ENCODE data around the gene SUSD1. TPM values are rescaled to one million over a fixed set of nuclear protein-coding genes. Genes with fewer than 3 reads are reported as not detected.

SUSD1 gene
- total RNA-seq, 2 donors from 2014 or later = 13.1 to 24.0 TPM

DNA sequence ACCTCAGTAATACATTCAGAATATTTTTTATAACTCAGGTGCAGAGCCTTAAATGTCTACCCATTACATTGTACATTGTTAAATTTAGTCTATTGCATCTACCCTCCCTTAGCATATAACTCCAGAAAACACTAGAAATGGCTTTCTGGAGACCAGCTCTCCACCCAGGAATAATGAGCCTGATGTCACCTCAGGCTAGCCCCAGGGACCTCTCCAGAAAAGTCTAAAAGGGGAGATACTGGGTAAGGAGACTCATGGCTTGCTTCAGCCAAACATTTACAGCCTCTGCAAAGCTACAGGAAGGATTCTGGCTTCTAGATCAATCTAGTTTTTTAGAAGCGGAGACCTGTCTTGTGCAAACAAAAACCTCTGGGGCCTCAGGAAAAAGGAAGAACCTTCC is 13.8 kb upstream of the SUSD1 start:
- H3K27ac ChIP-seq = no peak overlapping the region
- DNase-seq (ENCODE audit: low spot score) (no peak), ATAC-seq (ENCODE audit: insufficient number of reproducible peaks, low FRiP score, low read depth) (no peak)
- no peak overlapping the region for H3K4me3 ChIP-seq
- no peaks in the 10 kb centered on the region for H3K36me3 ChIP-seq
- H3K27me3 ChIP-seq (replicated peaks; ENCODE audit: insufficient read depth) = no peaks in the 10 kb centered on the region
- peaks cover 0 to 4% of the 10 kb centered on the region in 2 donors for H3K4me1 ChIP-seq (ENCODE audit: control insufficient read depth in 1 of 2, low read depth in 2 of 2)
- no peaks in the 10 kb centered on the region for H3K9me3 ChIP-seq
- TF ChIP-seq, protein P1, sequence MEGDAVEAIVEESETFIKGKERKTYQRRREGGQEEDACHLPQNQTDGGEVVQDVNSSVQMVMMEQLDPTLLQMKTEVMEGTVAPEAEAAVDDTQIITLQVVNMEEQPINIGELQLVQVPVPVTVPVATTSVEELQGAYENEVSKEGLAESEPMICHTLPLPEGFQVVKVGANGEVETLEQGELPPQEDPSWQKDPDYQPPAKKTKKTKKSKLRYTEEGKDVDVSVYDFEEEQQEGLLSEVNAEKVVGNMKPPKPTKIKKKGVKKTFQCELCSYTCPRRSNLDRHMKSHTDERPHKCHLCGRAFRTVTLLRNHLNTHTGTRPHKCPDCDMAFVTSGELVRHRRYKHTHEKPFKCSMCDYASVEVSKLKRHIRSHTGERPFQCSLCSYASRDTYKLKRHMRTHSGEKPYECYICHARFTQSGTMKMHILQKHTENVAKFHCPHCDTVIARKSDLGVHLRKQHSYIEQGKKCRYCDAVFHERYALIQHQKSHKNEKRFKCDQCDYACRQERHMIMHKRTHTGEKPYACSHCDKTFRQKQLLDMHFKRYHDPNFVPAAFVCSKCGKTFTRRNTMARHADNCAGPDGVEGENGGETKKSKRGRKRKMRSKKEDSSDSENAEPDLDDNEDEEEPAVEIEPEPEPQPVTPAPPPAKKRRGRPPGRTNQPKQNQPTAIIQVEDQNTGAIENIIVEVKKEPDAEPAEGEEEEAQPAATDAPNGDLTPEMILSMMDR (IDR thresholded peaks at IDR 0.05) = no peak

DNA sequence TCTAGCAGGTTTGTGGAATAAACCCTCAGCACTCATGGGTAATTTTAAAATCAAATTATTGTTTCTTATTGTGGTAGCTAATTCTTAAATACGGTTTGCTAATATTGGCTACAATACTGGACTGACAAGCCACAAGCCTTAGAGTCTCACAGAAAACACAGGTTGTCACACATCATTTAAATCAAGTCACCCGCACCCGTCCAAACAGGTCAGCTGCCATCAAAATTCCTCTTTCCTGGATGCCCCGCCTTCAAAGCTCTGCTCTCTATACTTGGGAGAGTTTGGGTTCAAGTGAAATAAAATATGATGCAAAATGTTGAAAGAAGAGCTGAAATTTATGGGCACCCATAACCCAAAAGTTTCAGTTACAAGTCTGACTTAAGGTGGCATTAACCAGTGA is 12.3 kb upstream of the SUSD1 start:
- Histone ChIP-seq H3K4me3 (no peak overlapping the region), H3K36me3 (no peaks in the 10 kb centered on the region), H3K4me1 (ENCODE audit: control insufficient read depth in 1 of 2, low read depth in 2 of 2) (no peaks in the 10 kb centered on the region), H3K27ac (no peak overlapping the region), H3K9me3 (no peaks in the 10 kb centered on the region), H3K27me3 (replicated peaks; ENCODE audit: insufficient read depth) (no peaks in the 10 kb centered on the region)
- no peak for DNase-seq (ENCODE audit: low spot score)
- TF ChIP-seq, protein P1 (IDR thresholded peaks at IDR 0.05) = no peak
- ATAC-seq (ENCODE audit: insufficient number of reproducible peaks, low FRiP score, low read depth) = no peak

DNA sequence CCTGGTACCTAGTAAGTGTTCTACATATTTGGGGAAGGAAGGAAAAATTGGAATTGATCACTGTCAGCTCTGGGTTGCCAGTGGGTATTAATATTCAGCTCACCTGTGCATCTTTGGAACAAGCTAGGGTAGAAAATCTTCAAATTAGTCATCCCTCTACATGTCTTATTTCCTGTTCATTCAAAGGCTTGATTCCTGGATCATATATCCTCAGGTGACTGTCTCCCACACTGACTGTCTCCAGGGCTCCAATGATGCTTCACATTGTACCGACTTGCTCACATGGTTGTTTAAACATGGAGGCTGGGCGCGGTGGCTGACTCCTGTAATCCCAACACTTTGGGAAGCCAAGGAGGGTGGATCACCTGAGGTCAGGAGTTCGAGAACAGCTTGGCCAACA is 11.6 kb upstream of the SUSD1 start:
- H3K9me3 ChIP-seq = no peaks in the 10 kb centered on the region
- no peak overlapping the region for H3K4me3 ChIP-seq
- no peaks in the 10 kb centered on the region for H3K36me3 ChIP-seq
- H3K4me1 ChIP-seq (ENCODE audit: control insufficient read depth in 1 of 2, low read depth in 2 of 2) = no peaks in the 10 kb centered on the region
- H3K27ac ChIP-seq = no peak overlapping the region
- no peaks in the 10 kb centered on the region for H3K27me3 ChIP-seq (replicated peaks; ENCODE audit: insufficient read depth)
- no peak for DNase-seq (ENCODE audit: low spot score)
- TF ChIP-seq, protein P1 (IDR thresholded peaks at IDR 0.05) = no peak
- ATAC-seq (ENCODE audit: insufficient number of reproducible peaks, low FRiP score, low read depth) = no peak

DNA sequence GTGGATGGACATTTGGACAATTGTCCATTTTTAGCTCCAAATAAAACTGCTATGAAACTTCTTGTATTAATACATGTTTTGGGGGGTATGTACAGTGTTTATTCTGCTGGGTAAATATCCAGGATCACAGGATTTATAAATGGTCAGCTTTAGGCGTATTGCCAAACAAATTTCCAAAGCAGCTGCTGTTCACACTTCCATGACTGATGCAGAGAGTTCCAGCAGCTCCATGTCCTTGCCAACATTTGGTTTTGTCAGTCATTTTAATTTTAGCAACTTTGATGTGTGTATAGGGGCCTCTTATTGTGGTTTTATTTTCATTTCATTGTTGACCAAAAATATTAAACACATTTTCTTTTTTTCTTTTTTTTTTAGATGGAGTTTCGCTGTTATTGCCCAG is 9.8 kb upstream of the SUSD1 start:
- no peaks in the 10 kb centered on the region for H3K27me3 ChIP-seq (replicated peaks; ENCODE audit: insufficient read depth)
- no peaks in the 10 kb centered on the region for H3K4me1 ChIP-seq (ENCODE audit: control insufficient read depth in 1 of 2, low read depth in 2 of 2)
- H3K9me3 ChIP-seq = no peaks in the 10 kb centered on the region
- ATAC-seq (ENCODE audit: insufficient number of reproducible peaks, low FRiP score, low read depth) (no peak), DNase-seq (ENCODE audit: low spot score) (no peak)
- H3K27ac ChIP-seq = no peak overlapping the region
- TF ChIP-seq, protein P1 (IDR thresholded peaks at IDR 0.05) = no peak
- no peaks in the 10 kb centered on the region for H3K36me3 ChIP-seq
- no peak overlapping the region for H3K4me3 ChIP-seq

DNA sequence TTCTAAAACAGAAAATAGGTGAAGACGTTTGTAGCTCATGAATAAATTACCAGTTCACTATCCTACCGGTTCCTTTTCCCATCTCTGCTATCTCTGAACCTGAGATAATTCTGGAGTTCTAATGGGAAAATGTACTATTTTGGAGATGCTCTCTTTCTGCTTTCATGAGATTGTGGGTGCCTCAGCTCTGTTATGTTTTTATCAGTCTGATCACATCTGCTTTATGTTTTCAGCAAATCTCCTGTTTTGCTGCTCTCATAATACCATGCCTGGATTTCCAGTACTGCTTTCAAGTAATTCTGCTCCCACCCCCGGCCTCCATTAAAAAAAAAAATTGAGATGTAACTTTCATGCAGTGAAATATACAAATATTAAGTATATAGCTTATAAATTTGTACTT is 9.1 kb upstream of the SUSD1 start:
- ATAC-seq (ENCODE audit: insufficient number of reproducible peaks, low FRiP score, low read depth) (no peak), DNase-seq (ENCODE audit: low spot score) (no peak)
- TF ChIP-seq, protein P1 (IDR thresholded peaks at IDR 0.05) = no peak
- Histone ChIP-seq H3K27ac (no peak overlapping the region), H3K27me3 (replicated peaks; ENCODE audit: insufficient read depth) (no peaks in the 10 kb centered on the region), H3K36me3 (no peaks in the 10 kb centered on the region), H3K4me1 (ENCODE audit: control insufficient read depth in 1 of 2, low read depth in 2 of 2) (no peaks in the 10 kb centered on the region), H3K4me3 (no peak overlapping the region), H3K9me3 (no peaks in the 10 kb centered on the region)
